ENCODE measurements around the gene GGT5. TPM values are rescaled to one million over a fixed set of nuclear protein-coding genes. Genes with fewer than 3 reads are reported as not detected.
"Not testable (repeated sequence)": the region's sequence is repeated elsewhere in the genome, so short reads cannot be mapped to it uniquely, and the experiment has no call there.

Gene GGT5
- total RNA-seq, 1 experiment from 2014 or later, result 34.6 TPM

GRCh38 chr22:24247564-24248344, 2.9 kb upstream of the GGT5 start:
- Mint-ChIP-seq H3K4me1 (ENCODE audit: insufficient read depth, unreplicated experiment) (peaks cover 27% of the 10 kb centered on the region), H3K36me3 (ENCODE audit: insufficient read depth, unreplicated experiment) (no peaks in the 10 kb centered on the region), H3K27ac (ENCODE audit: low read depth, unreplicated experiment) (peak overlapping the region; percentile 61), H3K4me3 (ENCODE audit: unreplicated experiment) (no peak overlapping the region), H3K9me3 (ENCODE audit: unreplicated experiment) (no peaks in the 10 kb centered on the region), H3K27me3 (ENCODE audit: insufficient read depth, unreplicated experiment) (no peaks in the 10 kb centered on the region)
- peak; percentile 99 for DNase-seq (ENCODE audit: unreplicated experiment)
- ChIA-PET POLR2A (interaction anchor here (0.7 to 1.1 kb wide), 2 partner anchors 58 to 334 kb away, joined by 3 to 13 read pairs; no protein-coding TSS in a partner anchor), CTCF (interaction anchor here (0.6 to 2.4 kb wide), 11 partner anchors 24 to 221 kb away, joined by 3 to 18 read pairs (median 3); no protein-coding TSS in a partner anchor)
- peak; percentile 85 for TF ChIP-seq CTCF (IDR thresholded peaks at IDR 0.05; ENCODE audit: unreplicated experiment)
- no TSS peak for BruUV-seq (replicated peaks)
- intact Hi-C loops (cut with micrococcal nuclease), result loop anchor here (10.0 kb wide), 1 partner anchor 263 kb away; the partner anchor contains the start of gene GSTT2

DNA sequence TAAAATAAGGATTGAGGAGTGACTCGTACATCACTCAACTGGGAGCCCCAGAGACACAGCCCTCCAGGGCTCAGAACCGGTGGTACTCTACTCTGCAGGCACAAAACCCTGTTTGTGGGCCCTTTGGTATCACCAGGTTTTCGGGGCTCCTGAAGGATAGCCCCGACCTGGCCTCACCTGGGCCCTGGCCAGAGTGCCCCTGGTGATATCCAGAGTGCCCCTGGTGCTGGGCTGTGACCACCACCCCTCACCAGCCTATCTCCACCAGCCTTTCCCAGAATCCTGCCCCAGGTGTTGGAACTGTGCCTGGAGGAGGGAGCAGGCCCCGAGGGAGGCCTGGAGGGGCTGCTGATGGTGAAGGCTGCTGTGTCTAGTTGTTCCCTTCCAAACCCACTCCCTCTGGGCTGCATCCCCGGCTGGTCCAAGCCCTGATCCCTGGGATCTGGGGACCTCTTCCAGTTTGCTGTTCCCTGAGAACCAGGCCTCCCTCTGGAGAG, 2.2 kb upstream of the GGT5 start:
- no TSS peak for BruUV-seq (replicated peaks)
- H3K36me3 Mint-ChIP-seq (ENCODE audit: insufficient read depth, unreplicated experiment), result no peaks in the 10 kb centered on the region
- H3K27me3 Mint-ChIP-seq (ENCODE audit: insufficient read depth, unreplicated experiment), result no peaks in the 10 kb centered on the region
- no peak for DNase-seq (ENCODE audit: unreplicated experiment)
- intact Hi-C loops (cut with micrococcal nuclease), result loop anchor here (10.0 kb wide), 1 partner anchor 262 kb away; the partner anchor contains the start of gene GSTT2
- H3K9me3 Mint-ChIP-seq (ENCODE audit: unreplicated experiment), result no peaks in the 10 kb centered on the region
- no peak overlapping the region for H3K4me3 Mint-ChIP-seq (ENCODE audit: unreplicated experiment)
- ChIA-PET CTCF (interaction anchor here (0.6 to 2.4 kb wide), 11 partner anchors 23 to 220 kb away, joined by 3 to 18 read pairs (median 3); no protein-coding TSS in a partner anchor), POLR2A (interaction anchor here (0.7 to 1.1 kb wide), 2 partner anchors 57 to 333 kb away, joined by 3 to 13 read pairs; no protein-coding TSS in a partner anchor)
- no peak for TF ChIP-seq CTCF (IDR thresholded peaks at IDR 0.05; ENCODE audit: unreplicated experiment)
- H3K4me1 Mint-ChIP-seq (ENCODE audit: insufficient read depth, unreplicated experiment), result peaks cover 33% of the 10 kb centered on the region
- H3K27ac Mint-ChIP-seq (ENCODE audit: low read depth, unreplicated experiment), result peak overlapping the region; percentile 61

DNA sequence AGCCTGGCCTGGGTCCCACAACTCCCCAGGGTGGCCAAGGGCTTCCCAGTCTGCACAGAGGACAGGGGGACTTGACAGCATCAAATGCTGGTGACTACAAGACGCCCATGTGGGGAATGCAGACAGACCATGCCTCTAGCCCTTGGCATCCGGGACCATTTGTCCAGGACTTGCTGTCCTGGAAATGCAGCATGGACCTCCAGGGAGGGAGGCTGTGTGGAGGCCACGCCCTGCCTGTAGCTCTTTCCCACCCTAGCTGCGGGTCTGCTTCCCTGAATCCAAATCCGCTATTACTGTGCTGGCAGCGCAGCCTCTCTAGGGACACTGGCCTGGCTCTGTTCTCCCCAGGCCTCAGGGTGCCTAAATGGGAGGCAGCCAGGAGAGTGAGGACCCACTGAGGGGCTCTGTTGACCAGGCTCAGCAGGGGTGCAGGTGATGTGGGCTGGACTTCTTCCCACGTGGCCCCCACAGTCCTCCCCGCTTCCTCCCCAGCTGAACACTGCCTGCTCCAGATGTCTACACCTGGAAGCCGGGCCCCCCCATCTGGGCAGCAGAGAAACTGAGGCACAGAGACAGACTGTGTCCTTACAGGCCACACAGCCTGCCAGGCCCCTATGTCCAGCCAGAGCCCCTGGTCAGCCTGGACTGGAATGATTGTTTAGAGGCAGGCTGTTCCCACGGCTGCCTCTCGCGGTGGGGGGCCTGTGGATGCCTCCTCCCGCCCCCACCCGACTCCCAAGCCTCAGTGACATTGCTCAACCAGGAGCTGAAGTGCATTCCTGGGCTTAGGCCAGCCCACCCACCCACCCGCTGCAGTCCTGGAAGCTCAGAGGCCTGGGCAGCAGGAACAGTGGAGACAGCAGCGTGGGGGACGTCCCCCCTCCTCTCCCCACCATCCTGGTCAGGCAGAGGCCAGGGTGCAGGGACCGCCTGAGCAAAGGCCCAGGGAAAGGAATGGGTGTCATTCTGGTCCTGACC, 991 bp upstream of the GGT5 start:
- POLR2A ChIA-PET; BruUV-seq (replicated peaks); H3K36me3 Mint-ChIP-seq (ENCODE audit: insufficient read depth, unreplicated experiment); H3K27me3 Mint-ChIP-seq (ENCODE audit: insufficient read depth, unreplicated experiment); H3K9me3 Mint-ChIP-seq (ENCODE audit: unreplicated experiment): not testable (repeated sequence)
- Mint-ChIP-seq H3K4me1 (ENCODE audit: insufficient read depth, unreplicated experiment) (peaks cover 33% of the 10 kb centered on the region), H3K27ac (ENCODE audit: low read depth, unreplicated experiment) (peak overlapping the region; percentile 57), H3K4me3 (ENCODE audit: unreplicated experiment) (peak overlapping the region; percentile 64)
- CTCF ChIA-PET, result interaction anchor here (0.6 to 2.2 kb wide), 2 partner anchors 56 to 91 kb away, joined by 3 to 8 read pairs; no protein-coding TSS in a partner anchor
- DNase-seq (ENCODE audit: unreplicated experiment), result peak; percentile 80
- intact Hi-C loops (cut with micrococcal nuclease), result loop anchor here (1.0 to 10.0 kb wide), 2 partner anchors 57 to 261 kb away; partner anchors contain the start of gene GSTT2

DNA sequence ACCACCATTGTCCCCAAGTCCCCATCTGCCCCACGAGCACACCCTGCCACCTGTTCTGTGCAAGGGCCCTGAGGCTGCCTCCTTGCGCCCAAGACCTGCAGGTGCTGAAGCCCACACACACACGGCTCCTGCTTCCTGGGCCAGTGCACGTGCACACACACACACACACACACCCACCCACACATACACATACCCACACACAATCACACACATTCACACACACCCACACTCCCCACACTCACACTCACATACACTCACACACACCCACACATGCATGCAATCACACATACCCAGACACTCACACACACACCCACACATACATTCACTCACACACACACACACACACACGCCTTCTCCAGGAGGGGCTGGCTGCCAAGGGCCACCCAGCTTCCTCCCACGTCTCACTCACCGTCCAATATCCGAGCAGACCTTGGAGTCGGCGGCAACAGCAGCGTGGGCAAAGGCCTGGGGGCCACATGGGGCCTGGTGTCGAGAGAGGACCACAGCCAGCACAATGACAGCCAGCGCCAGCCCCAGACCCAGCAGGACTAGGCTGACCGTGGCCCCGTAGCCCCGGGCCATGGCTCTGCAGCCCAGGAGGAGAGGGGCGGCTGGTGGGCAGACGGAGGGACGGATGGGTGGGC, 616 bp downstream of the GGT5 start:
- intact Hi-C loops (cut with micrococcal nuclease), result loop anchor here (10.0 kb wide), 1 partner anchor 259 kb away; the partner anchor contains the start of gene GSTT2
- Mint-ChIP-seq H3K36me3 (ENCODE audit: insufficient read depth, unreplicated experiment) (no peaks in the 10 kb centered on the region), H3K27ac (ENCODE audit: low read depth, unreplicated experiment) (peak overlapping the region; percentile 31), H3K4me3 (ENCODE audit: unreplicated experiment) (peak overlapping the region; percentile 64), H3K4me1 (ENCODE audit: insufficient read depth, unreplicated experiment) (peaks cover 33% of the 10 kb centered on the region), H3K9me3 (ENCODE audit: unreplicated experiment) (no peaks in the 10 kb centered on the region), H3K27me3 (ENCODE audit: insufficient read depth, unreplicated experiment) (no peaks in the 10 kb centered on the region)
- ChIA-PET POLR2A (no interaction called here), CTCF (interaction anchor here (2.2 kb wide), 1 partner anchor 54 kb away, joined by 8 read pairs; no protein-coding TSS in a partner anchor)
- TF ChIP-seq CTCF (IDR thresholded peaks at IDR 0.05; ENCODE audit: unreplicated experiment), result no peak
- BruUV-seq (replicated peaks), result no TSS peak
- DNase-seq (ENCODE audit: unreplicated experiment), result peak; percentile 63

- POLR2A ChIA-PET; H3K9me3 Mint-ChIP-seq (ENCODE audit: unreplicated experiment); CTCF ChIA-PET; H3K27me3 Mint-ChIP-seq (ENCODE audit: insufficient read depth, unreplicated experiment); BruUV-seq (replicated peaks); H3K36me3 Mint-ChIP-seq (ENCODE audit: insufficient read depth, unreplicated experiment); H3K27ac Mint-ChIP-seq (ENCODE audit: low read depth, unreplicated experiment): not testable (repeated sequence)
- DNase-seq (ENCODE audit: unreplicated experiment), result peak; percentile 81
- H3K4me1 Mint-ChIP-seq (ENCODE audit: insufficient read depth, unreplicated experiment), result peaks cover 33% of the 10 kb centered on the region
- intact Hi-C loops (cut with micrococcal nuclease), result loop anchor here (10.0 kb wide), 1 partner anchor 259 kb away; the partner anchor contains the start of gene GSTT2
- peak overlapping the region; percentile 64 for H3K4me3 Mint-ChIP-seq (ENCODE audit: unreplicated experiment)
Observed at GRCh38 chr22:24243417-24243816, 1.5 kb downstream of the GGT5 start.
